Glutamatergic neuron (in vitro differentiated cells): Measurements from ENCODE around the gene SP7. TPM values are rescaled to one million over a fixed set of nuclear protein-coding genes. Genes with fewer than 3 reads are reported as not detected.

Source experiments
- DNase-seq: peaks from one replicate; pipeline ENCODE4 v3.0.0; 2022
- H3K27ac Mint-ChIP-seq: one replicate; pipeline ENCODE4 v1.8.0; 2020; ENCODE audit warnings: mild to moderate bottlenecking, mixed read lengths, inconsistent platforms; ENCODE audit not compliant: unreplicated experiment
- H3K27me3 Mint-ChIP-seq: one replicate; pipeline ENCODE4 v1.8.0; 2020; ENCODE audit warnings: mild to moderate bottlenecking, moderate library complexity, mixed read lengths, inconsistent platforms; ENCODE audit not compliant: unreplicated experiment
- H3K36me3 Mint-ChIP-seq: one replicate; pipeline ENCODE4 v1.8.0; 2020; ENCODE audit warnings: mild to moderate bottlenecking, mixed read lengths, inconsistent platforms; ENCODE audit not compliant: unreplicated experiment
- H3K4me1 Mint-ChIP-seq: one replicate; pipeline ENCODE4 v1.8.0; 2020; ENCODE audit warnings: mild to moderate bottlenecking, low read depth, mixed read lengths, inconsistent platforms; ENCODE audit not compliant: unreplicated experiment
- H3K4me3 Mint-ChIP-seq: one replicate; pipeline ENCODE4 v1.8.0; 2020; ENCODE audit warnings: mild to moderate bottlenecking, mixed read lengths, inconsistent platforms; ENCODE audit not compliant: unreplicated experiment
- H3K9me3 Mint-ChIP-seq: one replicate; pipeline ENCODE4 v1.8.0; 2020; ENCODE audit warnings: mild to moderate bottlenecking, moderate library complexity, mixed read lengths, inconsistent platforms; ENCODE audit not compliant: unreplicated experiment
- CTCF ChIP-seq: fragments of 200-600 bp; sonication (generic); IDR thresholded peaks from one replicate; pipeline ENCODE4 v1.5.0; 2021; ENCODE audit not compliant: partially characterized antibody, unreplicated experiment
- total RNA-seq: library from RNA; stranded (reverse); fragmentation: NEBNext Ultra II Directional; extraction: Animal tissue kit (Norgen Biotek cat#: 25700); gene quantifications from one replicate; pipeline ENCODE4 v1.2.1, GENCODE V29; 2021; ENCODE audit not compliant: unreplicated experiment

SP7 gene
- total RNA-seq, 1 donor from 2014 or later = not detected

GRCh38 chr12:53338916-53339315 is 2.8 kb upstream of the SP7 start:
- no peak overlapping the region for H3K27ac Mint-ChIP-seq
- H3K4me3 Mint-ChIP-seq = no peak overlapping the region
- TF ChIP-seq CTCF = no peak
- peaks cover 8% of the 10 kb centered on the region for H3K4me1 Mint-ChIP-seq
- H3K9me3 Mint-ChIP-seq = peaks cover 4% of the 10 kb centered on the region
- H3K27me3 Mint-ChIP-seq = peaks cover 2% of the 10 kb centered on the region
- no peak for DNase-seq
- no peaks in the 10 kb centered on the region for H3K36me3 Mint-ChIP-seq

DNA sequence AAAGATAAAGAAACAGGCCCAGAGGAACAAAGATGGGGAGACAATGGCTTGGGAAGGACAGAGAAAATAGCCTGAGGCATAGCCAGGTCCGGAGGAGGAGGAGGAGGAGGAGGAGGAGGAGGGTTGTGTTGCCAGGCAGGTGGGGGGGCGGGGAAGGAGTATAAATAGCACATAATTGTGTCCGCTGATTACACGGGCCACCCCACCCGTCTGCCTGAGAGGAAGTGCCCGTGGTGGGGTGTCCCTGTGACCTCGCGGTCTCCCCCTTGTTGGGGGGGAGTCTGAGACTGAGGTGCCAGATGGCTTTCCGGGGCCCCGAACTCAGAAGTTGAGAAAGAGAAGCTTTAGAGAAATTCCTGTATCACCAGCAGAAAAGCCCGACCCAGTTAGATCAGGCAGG is 1.9 kb upstream of the SP7 start:
- peak overlapping the region; percentile 6 for H3K4me3 Mint-ChIP-seq
- H3K9me3 Mint-ChIP-seq = peaks cover 5% of the 10 kb centered on the region
- TF ChIP-seq CTCF = no peak
- DNase-seq = no peak
- no peak overlapping the region for H3K27ac Mint-ChIP-seq
- H3K36me3 Mint-ChIP-seq = no peaks in the 10 kb centered on the region
- peaks cover 8% of the 10 kb centered on the region for H3K4me1 Mint-ChIP-seq
- H3K27me3 Mint-ChIP-seq = peaks cover 2% of the 10 kb centered on the region

- peaks cover 8% of the 10 kb centered on the region for H3K4me1 Mint-ChIP-seq
- no peak for DNase-seq
- peaks cover 7% of the 10 kb centered on the region for H3K9me3 Mint-ChIP-seq
- H3K36me3 Mint-ChIP-seq = no peaks in the 10 kb centered on the region
- no peak overlapping the region for H3K4me3 Mint-ChIP-seq
- peaks cover 5% of the 10 kb centered on the region for H3K27me3 Mint-ChIP-seq
- H3K27ac Mint-ChIP-seq = no peak overlapping the region
- no peak for TF ChIP-seq CTCF
These were observed 1.3 kb downstream of the SP7 start for GRCh38 chr12:53334822-53335221.

GRCh38 chr12:53333845-53334244 is 2.3 kb downstream of the SP7 start:
- H3K4me1 Mint-ChIP-seq = peaks cover 8% of the 10 kb centered on the region
- no peaks in the 10 kb centered on the region for H3K36me3 Mint-ChIP-seq
- TF ChIP-seq CTCF = no peak
- peaks cover 7% of the 10 kb centered on the region for H3K9me3 Mint-ChIP-seq
- peaks cover 10% of the 10 kb centered on the region for H3K27me3 Mint-ChIP-seq
- no peak for DNase-seq
- H3K4me3 Mint-ChIP-seq = no peak overlapping the region
- no peak overlapping the region for H3K27ac Mint-ChIP-seq

- no peak overlapping the region for H3K27ac Mint-ChIP-seq
- no peak overlapping the region for H3K4me3 Mint-ChIP-seq
These were observed 2.9 kb downstream of the SP7 start for GRCh38 chr12:53333289-53333688.

More at GRCh38 chr12:53333289-53333688, 2.9 kb downstream of the SP7 start:
- peaks cover 11% of the 10 kb centered on the region for H3K27me3 Mint-ChIP-seq
- H3K36me3 Mint-ChIP-seq = no peaks in the 10 kb centered on the region
- peaks cover 8% of the 10 kb centered on the region for H3K4me1 Mint-ChIP-seq
- TF ChIP-seq CTCF = no peak
- H3K9me3 Mint-ChIP-seq = peaks cover 7% of the 10 kb centered on the region
- no peak for DNase-seq
